ENCODE results near the gene HOXB4.

- TF ChIP-seq SIN3A (IDR thresholded peaks at IDR 0.05; ENCODE audit: borderline replicate concordance, insufficient read depth, low read length) (no peak), POLR2AphosphoS5 (IDR thresholded peaks at IDR 0.05; ENCODE audit: low read depth, low read length) (no peak), REST (IDR thresholded peaks at IDR 0.05; ENCODE audit: insufficient read depth in 1 of 2, low read depth in 2 of 2, low read length in 2 of 2) (no peak), TAF1 (IDR thresholded peaks at IDR 0.05; ENCODE audit: borderline replicate concordance, insufficient read depth, low read length) (no peak)
Observed at GRCh38 chr17:48584223-48584741, 6.1 kb upstream of the HOXB4 start.
